GM10847 (cell line): ENCODE measurements around the gene FIZ1.

ENCODE experiments used
- POLR2A ChIP-seq: IDR thresholded peaks from 2 replicates; pipeline ENCODE4 v1.6.1; 2011; ENCODE audit not compliant: insufficient read length; ENCODE audit errors: extremely low read depth

FIZ1 gene

DNA sequence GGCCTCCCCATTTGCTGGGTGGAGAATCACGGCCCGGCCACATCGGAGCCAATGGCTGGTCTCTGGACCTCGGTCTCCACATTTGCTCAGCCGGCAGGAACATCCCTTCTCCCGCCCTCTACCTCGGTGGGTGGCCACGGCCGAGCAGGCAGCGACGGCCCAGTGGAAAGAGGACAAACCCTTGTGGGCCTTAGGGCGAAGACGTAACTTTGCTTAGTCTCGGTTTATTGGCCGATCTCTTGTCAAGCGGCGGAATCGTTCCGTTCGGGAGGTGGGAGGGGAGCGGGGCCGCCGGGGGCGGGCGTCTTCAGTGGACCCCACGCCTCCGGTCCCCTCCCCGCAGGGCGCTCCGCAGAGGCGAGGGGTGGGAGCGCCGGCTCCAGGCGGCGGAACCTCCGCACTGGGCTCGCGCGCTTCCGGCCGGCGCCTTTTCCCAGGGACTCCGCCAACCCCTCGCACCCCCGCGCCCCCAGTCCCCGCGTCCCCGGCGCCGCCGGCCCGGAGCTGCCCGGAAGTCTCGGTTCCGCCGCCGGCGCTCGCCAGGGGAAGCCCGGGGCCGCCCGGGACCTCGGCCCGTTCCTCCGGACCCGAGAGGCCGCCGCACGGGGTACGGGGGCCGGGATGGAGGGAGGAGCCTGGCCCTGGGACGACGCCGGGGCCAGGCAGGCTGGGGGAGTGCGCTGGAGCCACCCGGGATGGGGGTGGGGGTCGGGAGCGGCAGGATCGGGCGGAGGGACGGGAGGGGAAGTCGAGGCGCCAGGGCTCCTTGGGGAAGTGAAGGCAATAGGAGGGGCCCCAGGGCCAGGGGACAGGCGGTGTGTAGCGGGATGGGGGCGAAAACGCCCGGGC lies 41.5 kb upstream of the FIZ1 start, which contains the start of gene ZNF580:
TSS of gene ZNF580 (plus strand) at position 426 of the 849 bp plus-strand sequence. CDS start 1,507 bp downstream, outside the sequence.
- TF ChIP-seq POLR2A = no peak

DNA sequence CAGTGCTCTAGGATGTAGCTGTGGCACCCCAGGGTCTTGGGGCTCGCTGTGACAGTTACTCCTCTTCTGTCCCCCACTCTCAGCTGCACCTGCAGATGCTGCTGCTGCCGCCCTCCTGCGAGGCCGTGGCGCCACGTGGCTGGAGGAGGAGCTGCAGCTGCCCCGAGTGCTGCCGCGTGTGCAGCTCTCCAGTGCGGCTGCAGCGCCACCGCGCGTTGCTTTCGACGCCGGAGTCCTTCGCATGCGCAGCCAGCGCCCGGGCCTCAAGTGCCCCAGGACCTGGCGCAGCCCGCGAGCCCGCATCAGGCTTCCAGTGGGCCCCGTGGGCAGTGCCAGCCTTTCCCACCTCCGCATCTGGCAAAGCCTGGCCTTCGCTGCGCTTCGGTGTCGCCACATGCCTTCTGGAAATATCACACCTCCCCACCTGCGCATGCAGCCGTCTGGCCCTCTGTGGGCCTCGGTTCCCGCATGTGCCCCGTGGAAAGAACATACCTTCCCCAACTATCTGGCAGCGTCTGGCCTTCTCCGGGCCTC lies 40.8 kb upstream of the FIZ1 start:
- no peak for TF ChIP-seq POLR2A

DNA sequence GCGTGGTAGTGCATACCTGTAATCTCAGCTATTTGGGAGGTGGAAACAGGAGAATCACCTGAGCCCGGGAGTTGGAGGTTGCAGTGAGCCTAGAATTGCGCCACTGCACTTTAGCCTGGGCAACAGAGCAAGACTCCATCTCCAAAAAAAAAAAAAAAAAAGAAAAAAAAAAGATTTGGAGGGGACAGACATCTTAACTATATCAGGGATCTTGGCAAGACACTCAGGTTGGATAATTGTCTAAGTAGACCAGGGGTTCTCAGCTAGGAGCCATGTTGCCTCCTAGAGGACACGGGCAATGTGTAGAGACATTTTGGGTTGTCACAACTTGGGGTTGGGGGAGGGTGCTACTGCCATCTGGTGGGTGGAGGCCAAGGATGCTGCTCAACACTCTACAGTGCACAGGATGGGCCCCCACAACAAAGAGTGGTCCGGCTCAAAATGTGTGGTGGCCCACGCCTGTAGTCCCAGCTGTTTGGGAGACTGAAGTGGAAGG lies 39.6 kb upstream of the FIZ1 start:
- no peak for TF ChIP-seq POLR2A

DNA sequence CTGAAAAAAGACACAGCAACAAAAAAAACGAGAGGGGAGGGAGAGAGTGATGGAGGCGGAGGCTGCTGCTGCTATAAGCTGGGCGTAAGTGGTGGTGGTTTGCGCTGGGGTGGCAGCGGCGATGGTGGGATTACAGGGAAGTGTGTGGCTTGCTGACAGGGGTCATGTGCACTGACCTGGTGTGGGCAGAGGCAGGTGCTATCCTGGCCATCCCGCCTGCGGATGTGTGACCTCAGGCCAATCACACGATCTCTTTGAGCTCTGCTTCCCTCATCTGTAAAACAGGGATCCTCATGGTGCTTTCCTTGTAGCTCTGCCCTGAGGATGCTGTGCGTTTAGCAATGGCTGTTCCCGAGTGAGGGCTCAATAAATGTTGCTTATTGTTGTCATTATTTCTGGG lies 38.2 kb upstream of the FIZ1 start:
- no peak for TF ChIP-seq POLR2A

DNA sequence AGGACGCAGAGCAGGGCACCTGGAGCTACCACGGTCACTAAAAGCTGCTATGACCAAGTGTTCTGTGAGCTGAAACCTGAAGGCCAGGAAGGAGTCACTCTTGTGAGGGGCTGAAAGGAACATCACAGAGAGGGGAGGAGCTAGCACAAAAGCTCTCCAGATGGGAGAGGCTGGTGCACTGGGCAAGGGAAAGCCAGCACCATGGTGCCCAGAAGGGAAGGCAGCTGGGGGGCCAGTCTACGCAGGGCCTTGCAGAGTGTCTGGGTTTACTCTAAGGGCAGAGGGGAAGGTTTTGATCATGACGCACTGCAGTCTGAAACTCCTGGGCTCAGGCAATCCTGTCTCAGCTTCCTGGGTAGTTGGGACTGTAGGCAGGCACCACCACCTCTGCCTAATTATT lies 37.4 kb upstream of the FIZ1 start:
- no peak for TF ChIP-seq POLR2A

DNA sequence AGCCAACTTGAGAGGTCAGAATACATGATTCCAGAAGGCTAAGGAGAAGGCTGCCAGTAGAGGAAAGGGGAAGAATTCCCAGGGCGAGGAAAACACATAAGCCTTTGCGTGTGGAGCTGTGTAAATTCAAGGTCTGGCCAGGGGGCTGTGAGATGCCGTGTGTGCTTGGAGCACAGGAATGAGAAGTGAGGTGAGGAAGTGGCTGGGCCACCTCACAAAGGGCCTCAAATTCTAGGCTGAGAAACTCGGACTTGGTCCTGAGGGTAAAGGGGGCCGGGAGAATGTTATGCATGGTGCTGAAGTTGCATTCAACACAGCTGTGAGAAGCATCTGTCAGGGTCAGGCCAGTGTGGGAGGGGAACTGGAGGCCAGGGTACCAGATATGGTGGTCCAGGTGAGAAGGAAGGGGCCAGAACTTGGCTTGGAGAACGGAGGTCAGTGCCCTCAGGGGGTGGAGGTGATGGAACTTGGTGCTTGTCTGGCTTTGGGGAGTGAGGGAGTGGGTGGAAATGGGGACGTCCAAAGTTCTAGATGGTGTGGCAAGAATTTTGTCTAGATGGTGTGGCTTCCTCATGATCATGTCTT lies 36.6 kb upstream of the FIZ1 start:
- TF ChIP-seq POLR2A = no peak

DNA sequence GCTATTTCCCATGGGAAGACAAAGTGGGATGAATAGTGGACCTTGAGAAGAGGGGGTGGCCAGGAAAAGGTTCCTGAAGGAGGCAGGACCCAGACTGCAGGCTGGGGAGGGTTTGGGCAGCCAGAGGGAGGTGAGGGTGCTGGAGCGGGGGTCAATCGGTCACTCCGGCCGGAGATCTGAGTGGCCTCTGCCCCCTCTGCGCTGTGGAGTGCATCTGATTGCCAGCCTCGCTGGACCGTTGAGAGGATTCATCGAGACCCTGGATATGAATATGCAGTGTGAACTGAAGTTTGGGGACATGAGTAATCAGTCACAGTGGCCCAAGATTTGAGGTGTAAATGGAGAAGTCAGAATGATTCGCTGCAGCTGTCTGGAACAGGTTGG lies 36.0 kb upstream of the FIZ1 start:
- no peak for TF ChIP-seq POLR2A

DNA sequence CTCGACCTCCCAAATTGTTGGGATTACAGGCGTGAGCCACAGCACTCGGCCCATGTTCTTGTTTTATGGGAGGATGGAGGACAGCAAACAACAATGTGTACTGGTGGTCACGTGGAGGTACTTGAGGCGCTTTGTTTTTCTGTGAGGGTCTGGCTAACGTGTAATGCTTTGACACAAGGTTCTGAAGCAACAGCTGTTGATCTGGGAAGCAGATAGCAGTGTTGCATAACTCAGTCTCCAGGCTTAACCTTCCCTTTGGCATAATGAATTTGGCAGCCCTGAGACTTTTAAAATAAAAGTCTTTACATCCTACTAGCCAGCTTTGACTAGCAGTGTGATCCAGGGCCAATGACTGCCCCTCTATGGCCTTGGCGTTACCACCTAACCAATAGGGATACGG lies 34.5 kb upstream of the FIZ1 start:
- TF ChIP-seq POLR2A = no peak

DNA sequence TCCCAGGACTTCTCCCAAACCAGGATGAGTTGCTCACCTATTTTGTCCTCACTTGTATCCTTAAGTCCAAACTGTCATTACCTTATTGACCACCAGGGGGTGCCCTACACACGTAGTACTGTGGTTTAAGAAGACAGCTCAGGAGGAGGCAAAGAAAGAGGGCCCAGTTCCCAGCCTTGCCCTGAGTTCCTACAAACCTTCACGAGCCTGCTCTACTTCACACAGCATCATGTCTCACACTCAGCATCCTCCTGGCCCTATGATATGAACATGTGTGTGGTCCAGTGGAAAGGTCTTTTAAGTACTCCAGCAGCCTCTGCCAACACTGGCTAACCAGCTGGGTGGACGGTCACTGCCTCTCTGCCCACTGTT lies 33.1 kb upstream of the FIZ1 start:
- TF ChIP-seq POLR2A = no peak

DNA sequence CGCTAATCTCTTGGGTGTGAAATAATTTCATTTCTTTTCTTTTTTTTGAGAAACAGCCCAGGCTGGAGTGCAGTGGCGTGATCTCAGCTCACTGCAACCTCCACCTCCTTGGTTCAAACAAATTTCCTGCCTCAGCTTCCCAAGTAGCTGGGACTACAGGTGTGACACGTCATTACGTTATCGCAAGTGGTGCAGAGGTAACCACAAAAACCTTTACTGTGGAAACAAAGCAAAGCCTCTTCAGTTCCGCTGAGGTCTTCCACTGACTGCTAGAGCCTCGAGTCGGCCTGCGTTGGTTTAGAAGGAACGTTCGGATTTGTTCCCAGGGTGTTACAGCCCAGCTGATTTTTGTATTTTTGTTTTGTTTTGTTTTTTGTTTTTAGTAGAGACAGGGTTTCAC lies 27.0 kb upstream of the FIZ1 start:
- TF ChIP-seq POLR2A = no peak

DNA sequence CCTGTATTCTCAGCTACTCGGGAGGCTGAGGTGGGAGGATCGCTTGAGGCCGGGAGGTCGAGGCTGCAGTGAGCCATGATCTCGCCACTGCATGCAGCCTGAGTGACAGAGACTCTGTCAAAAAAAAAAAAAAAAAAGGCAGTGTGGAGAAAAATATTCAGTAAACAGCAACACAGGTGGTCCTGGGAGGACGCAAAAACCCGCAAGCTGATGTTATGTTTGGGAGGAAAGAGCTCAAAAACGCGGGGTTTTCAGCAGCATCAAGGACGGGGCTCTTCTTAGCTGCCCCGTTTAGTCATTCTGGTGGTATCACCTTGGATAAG lies 25.6 kb upstream of the FIZ1 start:
- TF ChIP-seq POLR2A = no peak

DNA sequence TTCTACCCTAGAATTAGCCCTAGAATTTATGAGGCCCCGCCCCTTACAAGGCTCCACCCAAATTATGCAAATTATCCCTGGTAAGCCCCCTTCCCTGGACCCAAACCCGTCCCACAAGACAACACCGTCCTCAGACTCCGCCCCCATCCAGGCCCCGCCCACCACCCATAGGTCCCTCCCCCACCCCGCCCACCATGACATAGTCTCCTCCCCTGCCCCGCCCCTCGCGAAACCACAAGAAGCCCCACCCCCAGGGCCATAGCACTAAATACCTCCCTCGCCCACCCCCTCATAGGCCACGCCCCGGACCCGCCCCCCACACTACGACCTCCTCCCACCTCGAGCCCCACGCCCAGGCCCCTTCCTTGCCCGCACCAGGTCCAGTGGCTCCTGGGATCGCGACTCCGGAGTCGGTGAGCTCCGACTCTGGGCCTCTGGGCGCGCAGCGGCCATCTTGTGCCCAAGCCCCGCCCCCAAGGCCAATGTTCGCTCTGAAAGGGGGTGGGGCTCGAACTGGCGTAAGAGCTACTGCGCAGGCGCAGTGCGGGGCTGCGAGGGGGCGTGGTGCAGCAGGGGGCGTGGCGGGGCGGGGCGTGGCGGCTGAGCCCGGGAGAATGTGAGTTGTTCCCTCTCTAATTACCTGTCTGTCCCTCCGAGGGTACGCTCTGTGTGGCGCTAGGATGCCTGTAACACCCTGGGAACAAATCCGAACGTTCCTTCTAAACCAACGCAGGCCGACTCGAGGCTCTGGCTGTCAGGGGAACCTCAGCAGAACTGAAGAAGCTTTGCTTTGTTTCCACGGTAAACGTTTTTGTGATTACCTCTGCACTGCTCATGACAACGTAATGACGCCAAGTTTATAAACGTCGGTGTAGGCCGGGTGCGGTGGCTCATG lies 25.0 kb upstream of the FIZ1 start, which contains the start of gene ZNF784:
TSS of gene ZNF784 (minus strand) at position 458 of the 895 bp plus-strand sequence. CDS start at position 453, 5 bp downstream.
- peak; percentile 78 for TF ChIP-seq POLR2A

DNA sequence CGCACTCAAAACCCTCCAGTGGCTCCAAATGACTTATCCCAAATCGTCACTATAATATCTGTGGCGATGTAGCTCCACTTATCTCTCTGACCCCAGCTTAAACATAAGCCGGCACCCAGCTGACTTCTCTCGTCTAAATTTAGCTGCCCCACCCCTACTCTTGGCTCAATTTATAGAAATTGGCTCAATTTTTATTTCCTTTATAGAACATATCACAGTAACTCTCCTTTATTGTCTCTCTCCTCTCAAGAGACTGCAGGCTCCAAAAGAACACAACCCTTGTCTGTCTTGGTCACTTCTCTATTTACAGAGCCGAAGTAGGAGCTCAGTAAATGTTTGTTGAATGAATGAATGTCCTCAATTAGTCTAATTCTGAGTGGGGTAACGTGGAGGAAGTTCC lies 24.2 kb upstream of the FIZ1 start:
- no peak for TF ChIP-seq POLR2A

DNA sequence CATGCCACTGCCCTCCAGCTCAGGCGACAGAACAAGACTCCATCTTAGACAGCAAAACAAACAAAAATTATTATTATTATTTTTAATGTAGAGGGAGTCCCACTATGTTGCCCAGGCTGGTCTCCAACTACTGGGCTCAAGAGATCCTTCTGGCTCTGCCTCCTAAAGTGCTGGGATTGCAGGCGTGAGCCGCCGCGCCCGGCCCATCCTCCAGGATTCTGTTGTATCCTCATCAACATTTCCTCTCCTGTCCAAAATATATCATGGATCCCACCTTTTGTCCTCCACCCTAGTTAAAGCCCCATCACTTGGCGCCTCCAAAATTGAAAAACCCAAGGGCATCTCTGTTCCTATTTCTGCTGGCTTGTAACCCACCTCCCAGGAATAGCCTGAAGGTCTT lies 23.8 kb upstream of the FIZ1 start:
- TF ChIP-seq POLR2A = no peak

DNA sequence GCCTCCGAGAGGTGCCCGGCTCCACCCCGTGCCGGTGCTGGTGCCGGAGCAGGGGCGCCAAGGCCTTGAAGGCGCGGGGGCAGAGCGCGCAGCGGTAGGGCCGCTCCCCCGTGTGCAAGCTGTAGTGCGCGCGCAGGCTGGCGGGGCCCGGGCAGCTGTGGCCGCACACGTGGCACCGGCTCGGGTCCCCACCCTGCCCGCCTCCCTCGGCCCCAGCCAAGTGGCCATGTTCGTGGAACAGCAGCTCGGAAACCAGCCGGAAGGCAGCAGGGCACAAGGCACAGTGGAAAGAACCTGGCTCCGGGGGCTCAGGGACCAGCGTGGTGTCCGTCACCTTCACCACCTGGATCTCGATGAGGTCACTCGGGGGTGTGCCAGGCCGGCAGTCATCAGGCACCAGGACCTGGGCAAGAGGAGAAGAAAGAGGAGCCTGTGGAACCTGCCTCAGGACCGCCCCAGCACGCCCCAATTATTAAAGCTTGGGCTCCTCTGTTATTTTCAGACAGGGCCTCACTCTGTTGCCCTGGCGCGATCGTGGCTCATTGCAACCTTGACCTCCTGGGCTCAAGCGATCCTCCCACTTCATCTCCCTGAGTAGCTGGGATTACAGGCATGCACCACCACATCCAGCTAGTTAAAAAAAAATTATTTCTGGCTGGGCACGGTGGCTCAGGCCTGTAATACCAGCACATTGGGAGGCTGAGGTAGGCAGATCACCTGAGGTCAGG lies 23.1 kb upstream of the FIZ1 start:
- no peak for TF ChIP-seq POLR2A
